OCI-LY3 (cell line): ENCODE data around the gene TULP4.

Source experiments
- EZH2phosphoT487 ChIP-seq: fragments of 200-600 bp; shearing (Covaris generic); IDR thresholded peaks from 2 replicates; pipeline ENCODE4 v1.6.1; 2018; ENCODE audit warnings: antibody characterized with exemption, mixed run types, low read depth
- TF ChIP-seq, protein P1 (sequence below): fragments of 200-600, 300-600 bp; sonication (generic); IDR thresholded peaks from 2 replicates; pipeline ENCODE4 v1.5.1; 2014; ENCODE audit warnings: antibody characterized with exemption, low read length, low read depth

DNA sequence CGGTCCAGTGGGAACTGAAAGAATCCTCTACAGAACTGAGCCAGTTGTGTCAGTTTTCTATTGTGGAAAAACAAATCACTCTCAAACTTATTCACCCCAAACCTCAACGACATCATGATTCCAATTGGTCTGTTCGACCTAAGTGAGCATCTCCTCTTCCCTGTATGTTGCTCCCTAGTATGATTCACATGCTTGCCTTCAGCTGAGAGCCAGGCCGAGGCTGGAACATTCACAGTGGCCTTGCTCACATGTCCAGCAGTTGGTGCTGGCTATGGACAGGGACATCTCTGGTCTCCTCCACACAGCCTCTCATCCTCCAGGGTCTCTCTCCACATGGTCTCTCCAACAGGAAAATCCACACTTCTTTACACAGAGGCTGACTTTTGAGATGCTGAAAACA is 219.3 kb downstream of the TULP4 start:
- TF ChIP-seq, protein P1, sequence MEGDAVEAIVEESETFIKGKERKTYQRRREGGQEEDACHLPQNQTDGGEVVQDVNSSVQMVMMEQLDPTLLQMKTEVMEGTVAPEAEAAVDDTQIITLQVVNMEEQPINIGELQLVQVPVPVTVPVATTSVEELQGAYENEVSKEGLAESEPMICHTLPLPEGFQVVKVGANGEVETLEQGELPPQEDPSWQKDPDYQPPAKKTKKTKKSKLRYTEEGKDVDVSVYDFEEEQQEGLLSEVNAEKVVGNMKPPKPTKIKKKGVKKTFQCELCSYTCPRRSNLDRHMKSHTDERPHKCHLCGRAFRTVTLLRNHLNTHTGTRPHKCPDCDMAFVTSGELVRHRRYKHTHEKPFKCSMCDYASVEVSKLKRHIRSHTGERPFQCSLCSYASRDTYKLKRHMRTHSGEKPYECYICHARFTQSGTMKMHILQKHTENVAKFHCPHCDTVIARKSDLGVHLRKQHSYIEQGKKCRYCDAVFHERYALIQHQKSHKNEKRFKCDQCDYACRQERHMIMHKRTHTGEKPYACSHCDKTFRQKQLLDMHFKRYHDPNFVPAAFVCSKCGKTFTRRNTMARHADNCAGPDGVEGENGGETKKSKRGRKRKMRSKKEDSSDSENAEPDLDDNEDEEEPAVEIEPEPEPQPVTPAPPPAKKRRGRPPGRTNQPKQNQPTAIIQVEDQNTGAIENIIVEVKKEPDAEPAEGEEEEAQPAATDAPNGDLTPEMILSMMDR = no peak
- no peak for TF ChIP-seq EZH2phosphoT487
